BE2C (cell line): ENCODE data around the gene TEX12.
"Not testable (repeated sequence)": the region's sequence is repeated elsewhere in the genome, so short reads cannot be mapped to it uniquely, and the experiment has no call there.

Experiments used
- DNase-seq: peaks from one replicate; pipeline ENCODE4 v3.0.0-alpha.2; 2020
- H3K27me3 ChIP-seq: fragments of 250-450 bp; sonication (Bioruptor Pico); 2 replicates; pipeline ENCODE4 v1.5.1; 2020; ENCODE audit warnings: mild to moderate bottlenecking
- H3K36me3 ChIP-seq: fragments of 250-450 bp; sonication (Bioruptor Pico); 2 replicates; pipeline ENCODE4 v1.5.1; 2020; ENCODE audit warnings: mild to moderate bottlenecking
- H3K4me1 ChIP-seq: fragments of 250-450 bp; sonication (Bioruptor Pico); 2 replicates; pipeline ENCODE4 v1.5.1; 2020
- H3K4me3 ChIP-seq: 2 replicates; pipeline ENCODE4 v1.5.1; 2011; ENCODE audit warnings: low read depth, low read length
- H3K9me3 ChIP-seq: fragments of 250-450 bp; sonication (Bioruptor Pico); 2 replicates; pipeline ENCODE4 v1.5.1; 2020
- CTCF ChIP-seq: IDR thresholded peaks from 2 replicates; pipeline ENCODE4 v1.5.1; 2012; ENCODE audit warnings: mild to moderate bottlenecking, low read depth, low read length

Gene TEX12

DNA sequence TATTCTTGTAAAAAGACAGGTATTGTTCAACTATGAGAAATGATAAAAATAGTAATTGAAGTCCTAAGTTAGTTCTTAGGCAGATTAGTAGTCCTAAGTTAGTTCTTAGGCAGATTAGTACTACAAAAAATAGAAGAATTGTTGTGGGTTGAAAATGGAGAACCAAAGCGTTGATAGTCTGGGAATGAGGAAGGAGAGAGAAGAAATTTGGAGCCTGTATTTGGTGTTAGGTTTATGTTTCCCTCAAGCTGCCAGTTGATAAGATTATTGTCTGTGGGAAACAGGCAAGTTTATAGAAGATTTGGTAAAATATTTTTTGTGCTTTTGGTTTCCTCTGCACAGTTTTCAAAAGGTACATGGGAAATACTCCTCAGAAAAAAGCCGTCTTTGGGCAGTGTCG is 11.8 kb downstream of the TEX12 start:
- Histone ChIP-seq H3K27me3 (no peaks in the 10 kb centered on the region), H3K9me3 (no peaks in the 10 kb centered on the region), H3K4me1 (peaks cover 3% of the 10 kb centered on the region; the same call in 1 of the 2 replicates), H3K36me3 (no peaks in the 10 kb centered on the region), H3K4me3 (no peak overlapping the region)
- DNase-seq, result no peak
- no peak for TF ChIP-seq CTCF

- H3K36me3 ChIP-seq, result no peaks in the 10 kb centered on the region
- H3K4me3 ChIP-seq, result no peak overlapping the region
- H3K9me3 ChIP-seq, result no peaks in the 10 kb centered on the region
- TF ChIP-seq CTCF, result no peak
- peaks cover 3% of the 10 kb centered on the region; the same call in 1 of the 2 replicates for H3K4me1 ChIP-seq
- no peaks in the 10 kb centered on the region for H3K27me3 ChIP-seq
- no peak for DNase-seq
Measured at GRCh38 chr11:112179601-112180000, 12.4 kb downstream of the TEX12 start.

GRCh38 chr11:112182867-112183266 is 15.7 kb downstream of the TEX12 start:
- Histone ChIP-seq H3K4me3 (no peak overlapping the region), H3K9me3 (no peaks in the 10 kb centered on the region), H3K36me3 (no peaks in the 10 kb centered on the region), H3K27me3 (no peaks in the 10 kb centered on the region), H3K4me1 (no peaks in the 10 kb centered on the region; the same call in 1 of the 2 replicates)
- TF ChIP-seq CTCF, result no peak
- no peak for DNase-seq

DNA sequence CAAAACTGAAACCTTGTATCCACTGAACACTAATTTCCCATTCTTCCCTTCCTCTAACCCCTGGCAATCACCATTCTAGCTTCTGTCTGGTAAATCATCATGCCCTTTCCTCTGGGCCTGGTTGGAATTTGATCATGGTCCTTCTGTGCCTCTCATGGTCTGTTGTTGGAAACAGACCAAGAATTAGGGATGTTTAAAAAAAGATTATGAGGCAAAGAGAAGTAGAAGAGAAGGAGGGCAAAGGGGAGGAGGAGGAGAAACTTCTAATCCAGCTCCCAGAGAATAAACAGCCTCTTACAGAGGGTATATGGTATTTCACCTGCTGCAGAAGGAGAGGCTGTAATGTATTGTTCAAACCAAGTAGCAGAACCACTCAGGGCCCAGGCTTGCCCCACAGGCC is 18.7 kb downstream of the TEX12 start:
- H3K9me3 ChIP-seq, result no peaks in the 10 kb centered on the region
- no peaks in the 10 kb centered on the region for H3K27me3 ChIP-seq
- no peaks in the 10 kb centered on the region for H3K36me3 ChIP-seq
- no peak for DNase-seq
- TF ChIP-seq CTCF, result no peak
- no peaks in the 10 kb centered on the region for H3K4me1 ChIP-seq
- H3K4me3 ChIP-seq, result no peak overlapping the region

DNA sequence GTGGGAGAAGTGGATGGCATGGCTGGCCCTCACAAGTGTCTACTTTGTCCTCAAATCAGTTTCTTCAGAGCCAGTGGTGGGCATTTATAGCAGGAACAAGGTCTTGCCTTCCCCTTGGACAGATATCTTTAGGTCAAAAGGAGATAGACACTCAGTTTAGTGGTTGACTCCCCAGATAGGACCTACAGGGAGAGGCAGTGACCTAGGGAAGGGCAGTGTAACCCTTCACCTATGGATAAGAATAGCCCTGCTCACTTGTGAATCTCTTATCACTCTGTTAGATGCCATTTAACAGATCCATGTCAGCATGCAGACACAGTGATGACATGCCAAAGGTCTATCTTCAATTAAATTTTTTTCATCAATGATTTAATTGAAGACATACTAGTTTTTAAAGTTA is 19.1 kb downstream of the TEX12 start:
- no peaks in the 10 kb centered on the region for H3K4me1 ChIP-seq
- no peak overlapping the region for H3K4me3 ChIP-seq
- DNase-seq, result no peak
- H3K27me3 ChIP-seq, result no peaks in the 10 kb centered on the region
- TF ChIP-seq CTCF, result no peak
- no peaks in the 10 kb centered on the region for H3K36me3 ChIP-seq
- H3K9me3 ChIP-seq, result no peaks in the 10 kb centered on the region

DNA sequence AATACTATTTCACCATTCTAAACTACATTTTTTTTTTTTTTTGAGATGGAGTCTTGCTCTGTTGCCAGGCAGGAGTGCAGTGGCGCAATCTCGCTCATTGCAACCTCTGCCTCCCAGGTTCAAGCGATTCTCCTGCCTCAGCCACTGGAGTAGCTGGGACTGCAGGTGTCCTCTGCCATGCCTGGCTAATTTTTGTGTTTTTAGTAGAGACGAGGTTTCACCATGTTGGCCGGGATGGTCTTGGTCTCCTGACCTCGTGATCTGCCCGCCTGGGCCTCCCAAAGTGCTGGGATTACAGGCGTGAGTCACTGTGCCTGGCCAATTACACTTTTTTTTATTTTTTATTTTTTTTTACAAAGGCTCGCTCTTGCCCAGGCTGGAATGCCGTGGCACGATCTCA is 27.9 kb downstream of the TEX12 start:
- not testable (repeated sequence) for DNase-seq, H3K4me3 ChIP-seq, H3K9me3 ChIP-seq, H3K36me3 ChIP-seq, H3K4me1 ChIP-seq, H3K27me3 ChIP-seq

DNA sequence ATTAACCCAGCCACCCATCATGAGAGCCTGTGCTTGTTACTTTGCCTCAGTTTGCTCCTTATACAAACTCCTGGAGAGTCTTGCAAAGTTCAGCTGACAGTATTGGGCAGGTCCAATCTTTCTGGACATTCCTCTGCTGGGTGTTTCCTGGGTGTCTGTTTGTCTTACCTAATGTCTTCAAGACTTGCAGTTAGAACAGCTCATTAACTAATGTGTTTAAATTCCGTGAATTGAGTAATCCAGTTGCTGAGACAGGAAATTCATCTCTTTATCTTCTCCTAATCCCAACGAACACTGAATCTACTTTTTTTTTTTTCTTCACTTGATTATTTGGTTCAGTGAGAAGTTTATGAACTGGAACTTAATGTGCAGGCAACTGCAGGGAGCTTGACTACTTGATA is 28.8 kb downstream of the TEX12 start:
- Histone ChIP-seq H3K4me1 (no peaks in the 10 kb centered on the region), H3K27me3 (0 out of 2 replicates have a peak, but pooled peaks cover 3% of the 10 kb centered on the region), H3K36me3 (no peaks in the 10 kb centered on the region), H3K4me3 (no peak overlapping the region), H3K9me3 (no peaks in the 10 kb centered on the region; the same call in 1 of the 2 replicates)
- DNase-seq, result no peak
- TF ChIP-seq CTCF, result no peak
